ENCODE data around the gene ALCAM. TPM values are rescaled to one million over a fixed set of nuclear protein-coding genes. Genes with fewer than 3 reads are reported as not detected.

The ALCAM gene
- total and polyA plus RNA-seq, 2 of the 8 experiments (the other 6 are each of a cell fraction or from before 2014, with no cell fraction given): 10.8 to 33.0 TPM

- Histone ChIP-seq H2BK20ac (ENCODE audit: low read length) (no peak overlapping the region), H4K8ac (ENCODE audit: extremely low read depth, insufficient read depth, low read length) (no peak overlapping the region), H3K4me2 (ENCODE audit: insufficient read depth in 1 of 2, low read depth in 2 of 2, low read length in 2 of 2) (no peak overlapping the region), H2BK12ac (ENCODE audit: low read depth, low read length) (no peak overlapping the region), H3K23ac (ENCODE audit: insufficient read length) (no peak overlapping the region), H2AK5ac (ENCODE audit: low read depth, low read length) (no peak overlapping the region), H3K23me2 (ENCODE audit: low read depth, low read length) (no peaks in the 10 kb centered on the region), H4K91ac (replicated peaks; ENCODE audit: insufficient read length, low read length) (no peak overlapping the region), H2AFZ (ENCODE audit: low read length) (0 out of 2 replicates have a peak overlapping the region, but pooled peaks have one; percentile 31), H3K18ac (ENCODE audit: extremely low read depth, low read length) (no peak overlapping the region), H2BK120ac (replicated peaks; ENCODE audit: low read depth, low read length) (no peak overlapping the region), H2BK15ac (ENCODE audit: low read length) (no peak overlapping the region), H3K27me3 (replicated peaks in 1 of 4; ENCODE audit: control insufficient read depth in 3 of 4, extremely low read depth in 1 of 4, insufficient read depth in 3 of 4, low read length in 3 of 4) (no peaks in the 10 kb centered on the region), H3K9me3 (ENCODE audit: insufficient read depth in 2 of 2, low read depth in 1 of 2, low read length in 1 of 2) (no peaks in the 10 kb centered on the region), H3K4me3 (ENCODE audit: extremely low read depth in 1 of 4, insufficient read depth in 2 of 4, low read depth in 3 of 4, low read length in 4 of 4) (no peak overlapping the region), H3K14ac (ENCODE audit: insufficient read length) (no peak overlapping the region), H3K4ac (replicated peaks; ENCODE audit: insufficient read length, low read depth, low read length) (no peak overlapping the region), H3K4me1 (replicated peaks in 1 of 4; ENCODE audit: control insufficient read depth in 3 of 4, insufficient read depth in 4 of 4, low read length in 3 of 4) (no peaks in the 10 kb centered on the region), H3K9ac (replicated peaks in 1 of 4; ENCODE audit: extremely low read depth in 1 of 4, low read depth in 3 of 4, low read length in 3 of 4) (no peak overlapping the region), H3K56ac (replicated peaks; ENCODE audit: insufficient read length, low read depth, low read length) (no peak overlapping the region), H2BK5ac (ENCODE audit: low read depth, low read length) (no peak overlapping the region), H4K5ac (ENCODE audit: insufficient read length, low read depth, low read length) (no peak overlapping the region), H3K79me2 (ENCODE audit: control insufficient read depth in 1 of 2, insufficient read depth in 2 of 2, low read length in 2 of 2) (no peaks in the 10 kb centered on the region), H3K79me1 (ENCODE audit: low read depth, low read length) (no peaks in the 10 kb centered on the region), H3K36me3 (ENCODE audit: control insufficient read depth in 2 of 4, insufficient read depth in 4 of 4, low read length in 3 of 4) (no peaks in the 10 kb centered on the region), H3K27ac (ENCODE audit: low read depth, low read length) (no peak overlapping the region), H4K20me1 (replicated peaks in 1 of 2; ENCODE audit: control insufficient read depth in 1 of 2, insufficient read depth in 2 of 2, low read length in 2 of 2) (no peaks in the 10 kb centered on the region)
- TF ChIP-seq CBX8 (IDR thresholded peaks at IDR 0.05; ENCODE audit: borderline replicate concordance, low read depth, low read length): no peak
- TF ChIP-seq PHF8 (conservative IDR thresholded peaks at IDR 0.05; ENCODE audit: low read depth, low read length): no peak
- no peak for TF ChIP-seq NRF1 (IDR thresholded peaks at IDR 0.05; ENCODE audit: low read depth, low read length)
- TF ChIP-seq SP1 (IDR thresholded peaks at IDR 0.05; ENCODE audit: low read depth, low read length): no peak
- no peak for TF ChIP-seq SUZ12 (IDR thresholded peaks at IDR 0.05; ENCODE audit: low read length)
- TF ChIP-seq CTCF (IDR thresholded peaks at IDR 0.05; ENCODE audit: control extremely low read depth in 1 of 3, insufficient read depth in 1 of 3, low read depth in 1 of 3, low read length in 3 of 3): no peak
- TF ChIP-seq RNF2 (IDR thresholded peaks at IDR 0.05; ENCODE audit: borderline replicate concordance, low read depth, low read length, missing control alignments, poor library complexity, severe bottlenecking): no peak
- TF ChIP-seq EZH2 (IDR thresholded peaks at IDR 0.05; ENCODE audit: low read depth, low read length, severe bottlenecking): no peak
- TF ChIP-seq KDM5A (IDR thresholded peaks at IDR 0.05; ENCODE audit: low read length): no peak
- TF ChIP-seq MAX (IDR thresholded peaks at IDR 0.05): no peak
- no peak for TF ChIP-seq POLR2A (IDR thresholded peaks at IDR 0.05; ENCODE audit: control extremely low read depth in 1 of 2, low read depth in 2 of 2, low read length in 2 of 2)
- no peak for FAIRE-seq
- POLR2A ChIA-PET (ENCODE audit: partially characterized antibody): no interaction called here
- DNase-seq (ENCODE audit: low read depth in 1 of 2, low spot score in 2 of 2): no peak
- 93% methylated on average over 2 of the region's 2 CpGs; no CpG with 5 or more reads in 1 of the 2 experiments for WGBS, 2 experiments (ENCODE audit: extremely low coverage in 1 of 2, insufficient coverage in 1 of 2, insufficient read length in 1 of 2, insufficient replicate concordance in 2 of 2, low coverage in 1 of 2, low lambda C conversion rate in 2 of 2, missing lambda C conversion rate in 1 of 2)
- CTCF ChIA-PET (ENCODE audit: partially characterized antibody): interaction anchor here (0.6 kb wide), 1 partner anchor 30 kb away, joined by 3 read pairs; no protein-coding TSS in a partner anchor
Observed at GRCh38 chr3:105323274-105323599, 43.5 kb upstream of the ALCAM start.

Measured in H1 (cell line).